ENCODE measurements around the gene TTLL6. TPM values are rescaled to one million over a fixed set of nuclear protein-coding genes. Genes with fewer than 3 reads are reported as not detected.
A peak's percentile ranks its signal among the peaks of the same experiment; 100 is the strongest.

The TTLL6 gene
- total RNA-seq, 2 donors from 2014 or later: 0.49 to 2.1 TPM

GRCh38 chr17:48721009-48721402 lies 96.0 kb downstream of the TTLL6 start:
- Mint-ChIP-seq H3K27me3 (ENCODE audit: insufficient read depth) (peaks cover 100% of the 10 kb centered on the region), H3K4me1 (peaks cover 14% of the 10 kb centered on the region), H3K9me3 (no peaks in the 10 kb centered on the region), H3K36me3 (ENCODE audit: low read depth) (no peaks in the 10 kb centered on the region), H3K27ac (no peak overlapping the region), H3K4me3 (no peak overlapping the region)
- no peaks in the 10 kb centered on the region for H3K9me3 ChIP-seq (ENCODE audit: control insufficient read depth, low read length)
- no peak overlapping the region for H3K9ac ChIP-seq (ENCODE audit: extremely low read depth, low read length, poor library complexity, severe bottlenecking)
- TF ChIP-seq CTCF (conservative IDR thresholded peaks at IDR 0.05): no peak
- no peaks in the 10 kb centered on the region for H3K36me3 ChIP-seq (ENCODE audit: control insufficient read depth, insufficient read depth, low read length)
- H3K27me3 ChIP-seq (ENCODE audit: control insufficient read depth, insufficient read depth, low read length, poor library complexity, severe bottlenecking): peaks cover 100% of the 10 kb centered on the region
- 89% methylated on average over 1 of the region's 1 CpG; no CpG with 5 or more reads in 1 of the 2 experiments for WGBS, 2 experiments (ENCODE audit: insufficient coverage in 1 of 2, insufficient read length in 1 of 2)
- H3K27ac ChIP-seq (ENCODE audit: low read depth, low read length): no peak overlapping the region
- no peaks in the 10 kb centered on the region for H3K4me1 ChIP-seq (ENCODE audit: control insufficient read depth, insufficient read depth, low read length)
- DNase-seq: no peak
- H3K4me3 ChIP-seq (ENCODE audit: low read length): no peak overlapping the region

- no peak overlapping the region for H3K4me3 ChIP-seq (ENCODE audit: low read length)
- no peaks in the 10 kb centered on the region for H3K9me3 Mint-ChIP-seq
- no peaks in the 10 kb centered on the region for H3K36me3 Mint-ChIP-seq (ENCODE audit: low read depth)
- DNase-seq: no peak
- no peak overlapping the region for H3K27ac Mint-ChIP-seq
- no peaks in the 10 kb centered on the region for H3K4me1 ChIP-seq (ENCODE audit: control insufficient read depth, insufficient read depth, low read length)
- WGBS, 2 experiments (ENCODE audit: insufficient coverage in 1 of 2, insufficient read length in 1 of 2): 10 to 35% methylated on average over 5 to 11 of the region's 11 CpGs
- H3K4me1 Mint-ChIP-seq: peaks cover 14% of the 10 kb centered on the region
- peak overlapping the region; percentile 35 for H3K4me3 Mint-ChIP-seq
- no peak for TF ChIP-seq CTCF (conservative IDR thresholded peaks at IDR 0.05)
- H3K27ac ChIP-seq (ENCODE audit: low read depth, low read length): no peak overlapping the region
- H3K9me3 ChIP-seq (ENCODE audit: control insufficient read depth, low read length): no peaks in the 10 kb centered on the region
- peaks cover 99% of the 10 kb centered on the region for H3K27me3 Mint-ChIP-seq (ENCODE audit: insufficient read depth)
- H3K27me3 ChIP-seq (ENCODE audit: control insufficient read depth, insufficient read depth, low read length, poor library complexity, severe bottlenecking): peaks cover 100% of the 10 kb centered on the region
- no peaks in the 10 kb centered on the region for H3K36me3 ChIP-seq (ENCODE audit: control insufficient read depth, insufficient read depth, low read length)
- H3K9ac ChIP-seq (ENCODE audit: extremely low read depth, low read length, poor library complexity, severe bottlenecking): no peak overlapping the region
These were observed 96.6 kb downstream of the TTLL6 start for GRCh38 chr17:48720266-48721008.

- no peak for TF ChIP-seq CTCF (conservative IDR thresholded peaks at IDR 0.05)
- DNase-seq: peak; percentile 95
- Mint-ChIP-seq H3K27me3 (ENCODE audit: insufficient read depth) (peaks cover 99% of the 10 kb centered on the region), H3K36me3 (ENCODE audit: low read depth) (no peaks in the 10 kb centered on the region), H3K27ac (no peak overlapping the region), H3K4me3 (peak overlapping the region; percentile 35), H3K9me3 (no peaks in the 10 kb centered on the region), H3K4me1 (peaks cover 14% of the 10 kb centered on the region)
- peak overlapping the region; percentile 68 for H3K4me3 ChIP-seq (ENCODE audit: low read length)
- no peaks in the 10 kb centered on the region for H3K4me1 ChIP-seq (ENCODE audit: control insufficient read depth, insufficient read depth, low read length)
- peaks cover 100% of the 10 kb centered on the region for H3K27me3 ChIP-seq (ENCODE audit: control insufficient read depth, insufficient read depth, low read length, poor library complexity, severe bottlenecking)
- no peaks in the 10 kb centered on the region for H3K9me3 ChIP-seq (ENCODE audit: control insufficient read depth, low read length)
- WGBS, 2 experiments (ENCODE audit: insufficient coverage in 1 of 2, insufficient read length in 1 of 2): 4 to 5% methylated on average over 17 to 37 of the region's 37 CpGs
- no peak overlapping the region for H3K9ac ChIP-seq (ENCODE audit: extremely low read depth, low read length, poor library complexity, severe bottlenecking)
- H3K36me3 ChIP-seq (ENCODE audit: control insufficient read depth, insufficient read depth, low read length): no peaks in the 10 kb centered on the region
- H3K27ac ChIP-seq (ENCODE audit: low read depth, low read length): no peak overlapping the region
These were observed 97.3 kb downstream of the TTLL6 start for GRCh38 chr17:48719642-48720265.

All from endodermal cell (in vitro differentiated cells).